Measurements from ENCODE around the gene HMG20A. TPM values are rescaled to one million over a fixed set of nuclear protein-coding genes. Genes with fewer than 3 reads are reported as not detected.

Gene HMG20A
- polyA plus RNA-seq, 1 donor from 2014 or later, result 52.2 TPM

DNA sequence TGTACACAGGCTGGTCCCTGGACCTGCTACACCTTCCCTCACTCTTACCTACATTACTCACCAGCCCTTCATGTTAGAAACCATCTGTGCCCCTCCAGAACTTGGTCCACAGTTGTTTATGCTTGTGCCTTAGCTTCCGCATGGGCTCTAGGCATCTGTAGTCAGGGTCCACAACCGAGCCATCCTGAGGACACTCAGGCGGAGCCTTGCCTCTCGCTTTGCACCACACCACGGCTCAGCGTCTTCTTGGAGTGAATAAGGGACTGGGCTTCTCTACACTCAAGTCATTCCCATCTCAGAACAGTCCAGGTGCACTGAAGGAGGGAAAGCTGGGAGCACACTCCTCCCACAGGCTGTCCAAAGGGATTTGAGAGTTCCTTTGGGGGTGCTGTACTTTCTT, 97.8 kb downstream of the HMG20A start:
- no peaks in the 10 kb centered on the region for H3K9me3 ChIP-seq (ENCODE audit: low read length)
- no peak for TF ChIP-seq TAF1 (IDR thresholded peaks at IDR 0.05; ENCODE audit: low read depth)
- TF ChIP-seq MXI1 (conservative IDR thresholded peaks at IDR 0.05; ENCODE audit: poor library complexity, severe bottlenecking), result no peak
- TF ChIP-seq RAD21 (conservative IDR thresholded peaks at IDR 0.05), result no peak
- no peak for TF ChIP-seq SMC3 (conservative IDR thresholded peaks at IDR 0.05; ENCODE audit: poor library complexity)
- no peak for TF ChIP-seq EZH2 (IDR thresholded peaks at IDR 0.05; ENCODE audit: borderline replicate concordance, insufficient read depth, low read length, poor library complexity, severe bottlenecking)
- no peak for TF ChIP-seq EP300 (conservative IDR thresholded peaks at IDR 0.05; ENCODE audit: poor library complexity, severe bottlenecking)
- TF ChIP-seq, protein P1, sequence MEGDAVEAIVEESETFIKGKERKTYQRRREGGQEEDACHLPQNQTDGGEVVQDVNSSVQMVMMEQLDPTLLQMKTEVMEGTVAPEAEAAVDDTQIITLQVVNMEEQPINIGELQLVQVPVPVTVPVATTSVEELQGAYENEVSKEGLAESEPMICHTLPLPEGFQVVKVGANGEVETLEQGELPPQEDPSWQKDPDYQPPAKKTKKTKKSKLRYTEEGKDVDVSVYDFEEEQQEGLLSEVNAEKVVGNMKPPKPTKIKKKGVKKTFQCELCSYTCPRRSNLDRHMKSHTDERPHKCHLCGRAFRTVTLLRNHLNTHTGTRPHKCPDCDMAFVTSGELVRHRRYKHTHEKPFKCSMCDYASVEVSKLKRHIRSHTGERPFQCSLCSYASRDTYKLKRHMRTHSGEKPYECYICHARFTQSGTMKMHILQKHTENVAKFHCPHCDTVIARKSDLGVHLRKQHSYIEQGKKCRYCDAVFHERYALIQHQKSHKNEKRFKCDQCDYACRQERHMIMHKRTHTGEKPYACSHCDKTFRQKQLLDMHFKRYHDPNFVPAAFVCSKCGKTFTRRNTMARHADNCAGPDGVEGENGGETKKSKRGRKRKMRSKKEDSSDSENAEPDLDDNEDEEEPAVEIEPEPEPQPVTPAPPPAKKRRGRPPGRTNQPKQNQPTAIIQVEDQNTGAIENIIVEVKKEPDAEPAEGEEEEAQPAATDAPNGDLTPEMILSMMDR (IDR thresholded peaks at IDR 0.05; ENCODE audit: poor library complexity, severe bottlenecking), result no peak
- TF ChIP-seq, protein P2, sequence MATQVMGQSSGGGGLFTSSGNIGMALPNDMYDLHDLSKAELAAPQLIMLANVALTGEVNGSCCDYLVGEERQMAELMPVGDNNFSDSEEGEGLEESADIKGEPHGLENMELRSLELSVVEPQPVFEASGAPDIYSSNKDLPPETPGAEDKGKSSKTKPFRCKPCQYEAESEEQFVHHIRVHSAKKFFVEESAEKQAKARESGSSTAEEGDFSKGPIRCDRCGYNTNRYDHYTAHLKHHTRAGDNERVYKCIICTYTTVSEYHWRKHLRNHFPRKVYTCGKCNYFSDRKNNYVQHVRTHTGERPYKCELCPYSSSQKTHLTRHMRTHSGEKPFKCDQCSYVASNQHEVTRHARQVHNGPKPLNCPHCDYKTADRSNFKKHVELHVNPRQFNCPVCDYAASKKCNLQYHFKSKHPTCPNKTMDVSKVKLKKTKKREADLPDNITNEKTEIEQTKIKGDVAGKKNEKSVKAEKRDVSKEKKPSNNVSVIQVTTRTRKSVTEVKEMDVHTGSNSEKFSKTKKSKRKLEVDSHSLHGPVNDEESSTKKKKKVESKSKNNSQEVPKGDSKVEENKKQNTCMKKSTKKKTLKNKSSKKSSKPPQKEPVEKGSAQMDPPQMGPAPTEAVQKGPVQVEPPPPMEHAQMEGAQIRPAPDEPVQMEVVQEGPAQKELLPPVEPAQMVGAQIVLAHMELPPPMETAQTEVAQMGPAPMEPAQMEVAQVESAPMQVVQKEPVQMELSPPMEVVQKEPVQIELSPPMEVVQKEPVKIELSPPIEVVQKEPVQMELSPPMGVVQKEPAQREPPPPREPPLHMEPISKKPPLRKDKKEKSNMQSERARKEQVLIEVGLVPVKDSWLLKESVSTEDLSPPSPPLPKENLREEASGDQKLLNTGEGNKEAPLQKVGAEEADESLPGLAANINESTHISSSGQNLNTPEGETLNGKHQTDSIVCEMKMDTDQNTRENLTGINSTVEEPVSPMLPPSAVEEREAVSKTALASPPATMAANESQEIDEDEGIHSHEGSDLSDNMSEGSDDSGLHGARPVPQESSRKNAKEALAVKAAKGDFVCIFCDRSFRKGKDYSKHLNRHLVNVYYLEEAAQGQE (IDR thresholded peaks at IDR 0.05; ENCODE audit: borderline replicate concordance), result no peak
- H3K4me2 ChIP-seq (ENCODE audit: low read length), result no peak overlapping the region
- no peaks in the 10 kb centered on the region for H3K79me2 ChIP-seq (replicated peaks; ENCODE audit: insufficient read depth, low read length)
- no peaks in the 10 kb centered on the region for H3K27me3 ChIP-seq (ENCODE audit: insufficient read depth, low read depth, low read length)
- no peak overlapping the region for H3K27ac ChIP-seq (ENCODE audit: low read length)
- H3K36me3 ChIP-seq (ENCODE audit: insufficient read depth, low read length), result no peaks in the 10 kb centered on the region
- H3K4me3 ChIP-seq (ENCODE audit: low read length), result no peak overlapping the region
- H2AFZ ChIP-seq (ENCODE audit: low read depth, low read length), result no peak overlapping the region
- no peaks in the 10 kb centered on the region for H3K9me2 ChIP-seq (ENCODE audit: insufficient read depth, low read length)
- no peaks in the 10 kb centered on the region for H3F3A ChIP-seq (ENCODE audit: insufficient read depth, low read length, poor library complexity, severe bottlenecking)
- H4K20me1 ChIP-seq (ENCODE audit: insufficient read depth), result no peaks in the 10 kb centered on the region
- H3K9ac ChIP-seq (ENCODE audit: low read length), result no peak overlapping the region

DNA sequence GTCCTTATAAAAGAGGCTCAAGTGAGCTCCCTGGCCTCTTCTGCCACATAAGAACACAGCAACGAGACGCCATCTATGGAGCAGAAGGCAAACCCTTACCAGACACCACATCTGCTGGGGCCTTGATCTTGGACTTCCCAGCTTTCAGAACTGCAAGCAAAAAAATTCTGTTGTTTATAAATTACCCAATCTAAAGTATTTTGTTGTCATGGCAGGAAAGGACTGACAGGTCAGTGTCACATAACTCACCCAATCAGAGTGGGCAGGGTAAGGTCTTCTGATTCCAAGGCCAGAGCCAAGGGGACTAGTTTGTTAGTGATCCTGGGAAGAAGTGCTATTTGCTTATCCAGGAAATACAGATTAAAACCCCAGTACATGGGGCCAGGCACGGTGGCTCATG, 98.9 kb downstream of the HMG20A start:
- Histone ChIP-seq H3K9me2 (ENCODE audit: insufficient read depth, low read length) (no peaks in the 10 kb centered on the region), H3K79me2 (replicated peaks; ENCODE audit: insufficient read depth, low read length) (no peaks in the 10 kb centered on the region), H3F3A (ENCODE audit: insufficient read depth, low read length, poor library complexity, severe bottlenecking) (no peaks in the 10 kb centered on the region), H3K9ac (ENCODE audit: low read length) (no peak overlapping the region), H4K20me1 (ENCODE audit: insufficient read depth) (no peaks in the 10 kb centered on the region), H3K9me3 (ENCODE audit: low read length) (no peaks in the 10 kb centered on the region), H2AFZ (ENCODE audit: low read depth, low read length) (no peak overlapping the region), H3K4me3 (ENCODE audit: low read length) (no peak overlapping the region), H3K4me2 (ENCODE audit: low read length) (no peak overlapping the region), H3K27ac (ENCODE audit: low read length) (no peak overlapping the region), H3K36me3 (ENCODE audit: insufficient read depth, low read length) (no peaks in the 10 kb centered on the region), H3K27me3 (ENCODE audit: insufficient read depth, low read depth, low read length) (no peaks in the 10 kb centered on the region)
- TF ChIP-seq, protein P2 (IDR thresholded peaks at IDR 0.05; ENCODE audit: borderline replicate concordance), result no peak
- TF ChIP-seq EZH2 (IDR thresholded peaks at IDR 0.05; ENCODE audit: borderline replicate concordance, insufficient read depth, low read length, poor library complexity, severe bottlenecking) (no peak), EP300 (conservative IDR thresholded peaks at IDR 0.05; ENCODE audit: poor library complexity, severe bottlenecking) (no peak)
- TF ChIP-seq, protein P1 (IDR thresholded peaks at IDR 0.05; ENCODE audit: poor library complexity, severe bottlenecking), result no peak
